HG03045 (cell line): ENCODE data around the gene NDUFB11.

Experiments used
- ATAC-seq: cut with Tn5 transposase; IDR thresholded peaks from one replicate; pipeline ENCODE4 v1.9.1; 2021; ENCODE audit warnings: mild to moderate bottlenecking, moderate library complexity; ENCODE audit not compliant: unreplicated experiment

NDUFB11 gene

GRCh38 chrX:47174846-47175587 lies 30.5 kb upstream of the NDUFB11 start:
- no peak for ATAC-seq

- no peak for ATAC-seq
Measured at GRCh38 chrX:47174376-47174775, 29.9 kb upstream of the NDUFB11 start.

GRCh38 chrX:47172971-47173792 lies 28.7 kb upstream of the NDUFB11 start:
- ATAC-seq, result no peak

GRCh38 chrX:47172549-47172948 lies 28.0 kb upstream of the NDUFB11 start:
- ATAC-seq, result no peak

- ATAC-seq, result no peak
Measured at GRCh38 chrX:47171996-47172395, 27.5 kb upstream of the NDUFB11 start.

- no peak for ATAC-seq
Measured at GRCh38 chrX:47170861-47171692, 26.6 kb upstream of the NDUFB11 start.

- ATAC-seq, result no peak
Measured at GRCh38 chrX:47169726-47170515, 25.4 kb upstream of the NDUFB11 start.

GRCh38 chrX:47169273-47169672 lies 24.8 kb upstream of the NDUFB11 start:
- no peak for ATAC-seq

GRCh38 chrX:47168495-47169073 lies 24.1 kb upstream of the NDUFB11 start:
- no peak for ATAC-seq

- no peak for ATAC-seq
Measured at GRCh38 chrX:47166126-47166525, 21.6 kb upstream of the NDUFB11 start.

GRCh38 chrX:47164420-47164819 lies 19.9 kb upstream of the NDUFB11 start:
- ATAC-seq, result no peak

- no peak for ATAC-seq
Measured at GRCh38 chrX:47162927-47163583, 18.6 kb upstream of the NDUFB11 start.

- no peak for ATAC-seq
Measured at GRCh38 chrX:47160781-47161180, 16.3 kb upstream of the NDUFB11 start.

GRCh38 chrX:47158781-47159180 lies 14.3 kb upstream of the NDUFB11 start:
- ATAC-seq, result no peak

- ATAC-seq, result no peak
Measured at GRCh38 chrX:47158131-47158530, 13.6 kb upstream of the NDUFB11 start.

GRCh38 chrX:47156611-47157520 lies 12.4 kb upstream of the NDUFB11 start:
- no peak for ATAC-seq

GRCh38 chrX:47151435-47151834 lies 6.9 kb upstream of the NDUFB11 start:
- no peak for ATAC-seq

GRCh38 chrX:47148946-47149345 lies 4.4 kb upstream of the NDUFB11 start:
- no peak for ATAC-seq
